NOMO-1 (cell line): ENCODE results near the gene DGKD.

Source experiments
- DNase-seq, 2 experiments: peaks; one replicate each; lab custom pipeline; 2025; ENCODE audit not compliant: unreplicated experiment in 2 of 2; lab: John Stamatoyannopoulos, UW

DGKD gene

DNA sequence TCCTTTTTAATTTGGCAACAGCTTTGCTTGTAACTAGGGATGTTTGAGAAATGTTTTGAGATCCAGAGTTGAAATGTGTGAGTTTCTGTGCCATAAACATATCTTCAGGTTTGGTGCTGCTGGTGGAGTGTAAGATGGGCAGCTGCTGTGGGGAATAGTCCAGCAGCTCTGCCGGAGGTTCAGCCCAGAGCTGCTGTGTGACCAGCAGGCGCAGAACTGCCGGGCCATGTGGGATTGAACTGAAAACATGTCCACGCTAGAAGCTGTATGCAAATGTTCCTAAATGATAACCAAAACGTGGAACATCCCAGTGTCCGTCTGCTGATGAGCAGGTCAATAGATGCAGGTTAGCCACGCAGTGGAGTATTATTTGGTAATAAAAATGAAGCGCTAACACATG is 99.6 kb downstream of the DGKD start:
- no peak for DNase-seq

DNA sequence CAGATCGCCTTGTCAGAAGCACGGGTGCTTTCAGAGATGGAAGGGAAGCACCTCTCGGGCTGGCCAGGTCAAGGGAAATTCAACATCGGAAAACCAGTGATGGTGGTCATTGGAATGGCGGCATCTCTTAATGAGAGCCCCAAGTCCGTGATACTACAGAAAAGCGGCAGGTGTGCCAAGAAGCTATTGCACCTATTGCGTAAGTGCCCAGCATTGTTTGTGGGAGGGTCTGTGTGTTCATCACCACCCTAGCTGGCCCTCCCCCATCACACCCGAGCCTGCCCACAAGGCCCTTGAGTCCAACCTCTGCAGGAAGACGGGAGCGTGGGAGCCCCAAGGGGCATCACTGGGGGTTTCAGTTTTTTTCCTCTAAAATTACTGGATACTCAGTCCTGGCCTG is 100.7 kb downstream of the DGKD start:
- no peak for DNase-seq

DNA sequence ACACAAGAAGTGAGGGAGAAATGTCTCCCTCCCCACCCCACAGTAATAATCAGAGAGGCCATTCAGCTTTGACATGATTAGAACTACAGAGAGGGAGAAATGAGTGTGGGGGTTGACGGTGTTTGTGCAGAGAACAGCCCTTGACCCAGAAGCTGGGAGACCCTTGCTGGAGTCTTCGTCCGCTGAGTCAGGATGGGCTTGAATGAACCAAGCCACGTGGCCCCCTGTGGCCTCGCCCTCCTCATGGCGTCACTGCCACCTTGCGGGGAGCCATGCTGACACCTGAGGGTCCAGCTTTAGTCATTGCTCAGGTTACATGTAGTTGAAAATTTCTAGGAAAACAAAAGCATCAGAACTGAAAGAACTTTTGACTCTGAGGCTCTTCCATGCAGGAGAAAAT is 101.2 kb downstream of the DGKD start:
- DNase-seq = no peak

DNA sequence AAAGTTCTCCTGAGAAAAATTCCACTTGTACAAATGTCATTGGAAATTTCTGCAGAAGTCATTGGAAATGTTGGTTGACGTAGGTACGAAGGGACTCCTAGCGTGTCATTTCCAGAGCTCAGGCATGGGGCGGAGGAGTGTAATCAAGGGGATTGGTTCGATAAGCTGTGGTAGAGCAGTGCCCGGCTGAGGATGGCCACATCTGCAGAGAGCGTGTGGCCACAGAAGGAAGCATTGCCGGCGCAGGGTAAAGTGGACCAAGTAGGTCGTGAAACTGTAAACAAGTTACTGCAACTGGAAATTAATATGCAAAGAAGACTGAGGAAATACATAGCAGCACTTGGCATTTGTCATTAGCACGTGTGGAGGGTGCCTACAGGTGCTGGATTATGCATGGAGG is 101.8 kb downstream of the DGKD start:
- no peak for DNase-seq

DNA sequence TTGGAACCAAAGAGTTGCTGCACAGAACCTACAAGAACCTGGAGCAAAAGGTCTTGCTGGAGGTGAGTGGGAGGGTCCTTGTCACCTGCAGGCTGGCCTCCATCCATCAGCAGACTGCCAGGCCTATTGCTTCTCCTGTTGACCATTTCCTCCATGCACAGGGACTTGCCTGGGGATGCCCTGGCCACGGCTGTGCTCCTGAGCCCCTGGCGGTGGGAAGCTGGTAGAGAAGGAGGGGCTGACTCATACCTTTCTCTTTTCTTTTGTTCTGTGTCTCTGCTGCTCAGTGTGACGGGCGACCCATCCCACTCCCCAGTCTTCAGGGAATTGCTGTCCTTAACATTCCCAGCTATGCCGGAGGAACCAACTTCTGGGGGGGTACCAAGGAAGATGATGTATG is 102.6 kb downstream of the DGKD start:
- no peak for DNase-seq

DNA sequence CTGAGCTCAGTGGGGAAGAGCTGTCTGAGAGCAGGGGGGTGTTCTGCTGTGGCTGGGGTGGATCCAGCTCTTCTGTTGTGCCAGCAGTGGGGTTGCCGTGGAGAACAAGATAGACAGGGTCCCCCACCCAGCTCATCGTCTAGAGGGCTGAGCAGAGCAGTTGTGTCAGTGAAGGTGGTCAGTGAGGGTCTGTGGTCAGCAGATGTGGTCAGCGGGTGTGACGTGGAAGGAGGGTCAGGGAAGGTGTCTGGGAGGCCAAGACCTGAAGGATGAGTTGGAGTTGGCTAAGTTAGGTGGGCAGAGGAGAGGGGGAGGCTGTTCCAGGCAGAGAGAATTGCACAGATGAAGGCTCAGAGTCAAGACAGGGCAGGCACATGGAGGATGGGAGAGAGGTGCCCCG is 103.1 kb downstream of the DGKD start:
- DNase-seq = no peak

DNA sequence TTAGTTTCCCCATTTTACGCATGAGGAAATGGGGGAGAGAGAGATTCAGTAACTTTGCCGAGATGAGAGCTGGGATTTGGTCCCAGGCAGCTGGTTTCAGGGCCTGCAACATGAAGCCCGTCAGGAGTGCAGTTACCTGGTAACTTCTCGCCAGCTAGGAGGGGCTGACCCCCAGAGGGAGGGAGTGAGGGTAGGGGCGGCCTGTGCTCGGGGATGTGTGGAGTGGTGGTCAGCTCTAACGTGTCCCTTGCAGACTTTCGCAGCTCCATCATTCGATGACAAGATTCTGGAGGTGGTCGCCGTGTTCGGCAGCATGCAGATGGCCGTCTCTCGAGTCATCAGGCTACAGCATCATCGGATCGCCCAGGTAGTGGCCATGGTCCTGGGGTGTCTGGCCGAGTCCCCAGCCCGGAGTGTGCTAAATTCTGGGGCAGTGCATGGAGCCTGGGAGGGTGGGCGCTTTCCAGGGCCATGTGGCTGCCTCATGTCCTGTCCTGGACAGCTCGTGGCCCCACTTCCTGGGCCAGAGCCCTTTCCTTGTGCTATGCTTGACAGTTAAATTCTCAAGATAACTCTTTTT is 103.8 kb downstream of the DGKD start:
- DNase-seq = no peak

DNA sequence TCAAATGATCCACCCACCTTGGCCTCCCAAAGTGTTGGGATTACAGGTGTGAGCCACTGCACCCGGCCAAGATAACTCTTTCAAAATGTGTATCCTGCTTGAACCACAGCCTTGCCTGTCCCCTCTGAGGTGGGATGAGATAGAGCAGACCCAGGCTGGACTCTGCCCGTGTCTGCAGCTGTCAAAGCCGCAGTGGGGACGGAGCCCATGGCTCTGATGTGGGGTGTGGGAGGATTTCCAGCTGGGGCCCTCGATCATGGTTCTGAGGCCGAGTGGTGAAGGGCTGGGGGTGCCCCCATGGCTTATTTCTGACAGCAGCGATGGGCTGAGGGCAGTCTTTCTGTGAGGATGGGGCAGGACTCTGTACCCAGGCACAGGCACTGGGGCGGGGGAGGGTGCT is 104.5 kb downstream of the DGKD start:
- DNase-seq = no peak

DNA sequence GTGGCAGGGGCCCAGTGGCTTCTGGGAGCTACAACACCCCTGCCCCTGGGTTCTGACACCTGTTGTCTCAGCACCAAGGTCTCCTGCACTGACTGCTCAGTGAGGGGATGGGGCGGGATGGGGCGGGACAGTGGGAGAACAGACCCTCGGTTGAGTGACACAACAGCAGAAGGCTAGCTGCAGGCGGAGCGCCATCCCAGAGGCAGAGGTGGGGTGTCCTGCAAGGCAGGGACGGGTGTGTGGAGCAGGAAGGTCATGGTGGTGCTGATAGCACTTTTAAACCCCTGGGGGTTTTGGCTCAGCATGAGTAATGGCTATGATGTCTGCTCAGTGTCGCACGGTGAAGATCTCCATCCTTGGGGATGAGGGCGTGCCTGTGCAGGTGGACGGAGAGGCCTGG is 105.1 kb downstream of the DGKD start:
- DNase-seq = no peak

DNA sequence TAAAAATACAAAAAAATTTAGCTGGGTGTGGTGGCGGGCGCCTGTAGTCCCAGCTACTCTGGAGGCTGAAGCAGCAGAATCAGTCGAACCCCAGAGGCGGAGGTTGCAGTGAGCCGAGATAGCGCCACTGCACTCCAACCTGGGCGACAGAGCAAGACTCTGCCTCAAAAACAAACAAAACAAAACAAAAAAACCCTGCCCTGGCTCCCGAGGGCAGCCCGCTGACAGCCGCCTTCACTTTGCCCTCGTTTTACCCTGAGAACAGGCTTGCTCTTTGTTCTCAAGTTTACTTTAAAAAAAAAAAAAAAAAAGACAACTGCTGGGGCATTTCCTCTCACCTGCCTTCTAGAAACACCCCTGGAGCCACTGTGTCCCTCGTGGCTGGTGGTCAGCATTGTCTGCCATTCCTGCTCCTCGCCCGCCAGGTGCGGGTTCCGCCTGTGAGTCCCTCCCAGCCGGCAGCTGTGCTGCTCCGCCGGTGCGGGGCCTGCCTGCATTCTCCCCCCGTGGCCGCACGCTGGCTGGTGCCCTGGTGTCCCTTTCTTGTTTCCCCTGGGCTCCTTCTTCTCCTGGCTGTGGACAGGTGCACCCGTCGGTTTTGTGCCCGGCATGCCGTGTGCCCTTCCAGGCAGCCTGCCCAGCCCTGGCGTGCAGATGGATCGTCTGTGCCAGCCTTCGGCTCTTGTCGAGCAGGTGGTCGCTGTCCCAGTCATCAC is 106.6 kb downstream of the DGKD start:
- DNase-seq = no peak

DNA sequence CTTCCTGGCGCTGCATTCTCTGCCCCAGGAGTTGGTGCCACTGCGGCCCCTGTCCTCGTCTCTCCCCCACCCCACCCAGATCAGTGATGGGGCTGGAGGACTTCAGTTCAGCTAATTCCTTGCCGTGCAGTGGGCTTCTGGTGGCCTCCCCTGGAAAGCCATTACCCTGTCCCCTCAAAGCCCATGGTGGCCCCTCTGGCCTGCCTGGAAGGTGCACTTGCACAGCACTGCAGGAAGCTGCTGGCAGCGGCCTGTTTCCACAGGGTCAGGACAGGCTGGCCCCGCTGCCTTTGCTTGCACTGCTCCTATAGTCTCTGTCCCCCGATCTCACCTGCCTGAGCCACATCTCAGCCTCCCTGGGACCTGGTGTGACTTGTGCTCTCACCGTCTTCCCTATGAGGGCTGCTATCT is 107.2 kb downstream of the DGKD start:
- no peak for DNase-seq

DNA sequence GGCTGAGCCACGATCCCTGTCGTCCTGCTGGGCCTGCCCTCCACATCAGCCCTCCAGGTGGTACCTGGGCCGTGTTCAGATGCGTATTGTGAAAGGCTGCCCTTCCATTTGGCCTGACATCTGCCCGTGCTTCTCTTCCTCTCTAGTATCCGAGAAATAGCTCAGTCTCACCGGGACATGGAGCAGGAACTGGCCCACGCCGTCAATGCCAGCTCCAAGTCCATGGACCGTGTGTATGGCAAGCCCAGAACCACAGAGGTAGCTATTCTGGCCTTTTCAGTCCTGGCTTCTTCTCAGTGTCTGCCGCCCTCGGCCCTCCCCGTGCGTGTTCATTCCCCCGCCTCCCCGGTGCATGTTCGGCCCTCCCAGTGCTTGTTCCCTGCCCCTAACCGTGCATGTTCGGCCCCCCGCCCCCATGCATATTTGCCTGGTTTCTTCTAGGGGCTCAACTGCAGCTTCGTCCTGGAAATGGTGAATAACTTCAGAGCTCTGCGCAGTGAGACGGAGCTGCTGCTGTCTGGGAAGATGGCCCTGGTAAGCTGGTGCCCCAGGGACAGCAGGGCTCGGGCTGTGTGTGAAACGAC is 108.0 kb downstream of the DGKD start:
- no peak for DNase-seq

DNA sequence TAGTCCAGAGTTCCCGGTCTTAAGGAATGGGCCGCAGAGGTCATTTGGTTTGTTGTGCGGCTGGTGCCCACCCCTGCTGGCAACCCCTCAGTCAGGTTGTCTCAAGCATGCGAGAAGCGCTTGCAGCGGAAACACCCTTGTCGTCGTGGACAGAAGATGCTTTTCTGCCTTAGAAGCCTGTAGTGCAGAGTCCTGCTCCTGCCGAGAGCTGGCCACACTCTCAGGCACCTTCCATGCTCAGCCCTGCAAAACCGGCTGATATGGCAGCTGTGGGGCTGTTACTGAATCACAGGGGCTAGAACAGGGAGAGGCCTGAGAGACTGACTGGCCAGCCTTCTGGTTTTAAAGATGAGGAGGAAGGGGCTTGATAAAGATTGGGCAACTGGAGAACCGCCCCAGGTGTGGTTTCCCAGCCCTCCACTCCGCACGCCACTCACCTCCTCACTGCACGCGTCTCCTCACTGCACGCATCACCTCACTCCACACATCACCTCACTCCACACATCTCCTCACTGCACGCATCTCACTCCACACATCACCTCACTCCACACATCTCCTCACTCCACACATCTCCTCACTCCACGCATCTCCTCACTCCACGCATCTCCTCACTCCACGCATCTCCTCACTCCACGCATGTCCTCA is 108.7 kb downstream of the DGKD start:
- DNase-seq = no peak

DNA sequence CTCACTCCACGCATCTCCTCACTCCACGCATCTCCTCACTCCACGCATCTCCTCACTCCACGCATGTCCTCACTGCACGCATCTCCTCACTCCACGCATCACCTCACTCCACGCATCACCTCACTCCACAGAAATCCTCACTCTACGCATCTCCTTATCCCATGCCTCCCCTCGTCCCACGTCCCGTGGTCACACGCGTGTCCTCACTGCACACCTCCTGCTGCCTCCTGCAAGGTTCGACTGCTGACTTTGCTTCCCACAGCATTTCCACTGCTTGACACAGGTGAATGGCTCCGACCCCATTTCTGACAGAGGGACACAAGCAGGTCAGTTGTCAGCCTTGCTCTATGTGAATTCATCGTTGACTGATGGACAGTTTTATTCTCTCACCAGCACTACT is 109.3 kb downstream of the DGKD start:
- no peak for DNase-seq

DNA sequence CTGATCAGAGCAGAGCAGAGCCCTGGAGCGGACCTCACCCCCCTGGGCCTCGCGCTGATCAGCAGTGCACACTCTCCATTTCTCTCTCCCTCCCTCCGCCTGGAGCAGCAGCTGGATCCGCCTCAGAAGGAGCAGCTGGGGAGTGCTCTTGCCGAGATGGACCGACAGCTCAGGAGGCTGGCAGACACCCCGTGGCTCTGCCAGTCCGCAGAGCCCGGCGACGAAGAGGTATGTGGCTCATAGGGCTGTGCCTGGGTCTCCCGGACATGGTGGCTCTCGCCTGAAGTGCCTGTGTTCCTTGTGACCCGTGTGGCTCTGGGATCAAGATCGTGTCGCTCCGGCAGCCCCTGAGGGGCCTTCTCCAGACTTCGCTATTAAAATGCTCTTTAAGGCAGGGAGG is 109.8 kb downstream of the DGKD start:
- no peak for DNase-seq

DNA sequence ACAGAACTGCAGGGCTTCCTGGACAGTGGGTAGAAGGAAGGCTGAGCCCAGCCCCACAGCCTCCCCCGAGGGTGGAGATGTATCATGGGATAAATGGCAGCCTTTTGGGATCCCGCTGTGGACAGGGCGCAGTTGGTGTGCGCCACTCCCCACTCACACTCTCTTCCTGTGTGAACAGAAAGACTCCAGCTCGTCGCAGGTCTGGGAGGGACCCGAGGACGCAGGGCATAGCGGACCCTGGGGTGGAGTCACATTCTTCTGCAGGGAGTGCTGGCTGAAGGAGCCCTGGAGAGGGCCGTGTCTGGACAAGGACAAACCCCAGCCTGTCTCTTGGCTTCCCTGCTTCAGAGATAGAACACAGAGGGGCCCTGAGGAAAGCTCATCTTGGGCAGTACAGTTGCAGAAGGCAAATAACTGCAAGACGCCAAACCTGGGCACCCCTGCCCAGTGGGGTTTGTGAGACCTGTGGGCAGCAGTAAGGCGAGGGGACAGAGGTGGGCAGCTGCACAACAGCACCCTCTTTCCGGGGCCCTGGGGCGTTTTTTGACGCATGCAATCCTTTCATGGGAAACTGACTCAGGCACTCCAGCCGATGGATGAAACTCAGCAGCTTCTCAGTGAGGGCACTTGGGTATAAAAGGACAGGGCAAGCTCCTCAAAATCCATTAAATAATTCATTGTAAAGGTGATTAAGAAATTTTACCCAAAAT is 110.4 kb downstream of the DGKD start:
- DNase-seq = no peak

DNA sequence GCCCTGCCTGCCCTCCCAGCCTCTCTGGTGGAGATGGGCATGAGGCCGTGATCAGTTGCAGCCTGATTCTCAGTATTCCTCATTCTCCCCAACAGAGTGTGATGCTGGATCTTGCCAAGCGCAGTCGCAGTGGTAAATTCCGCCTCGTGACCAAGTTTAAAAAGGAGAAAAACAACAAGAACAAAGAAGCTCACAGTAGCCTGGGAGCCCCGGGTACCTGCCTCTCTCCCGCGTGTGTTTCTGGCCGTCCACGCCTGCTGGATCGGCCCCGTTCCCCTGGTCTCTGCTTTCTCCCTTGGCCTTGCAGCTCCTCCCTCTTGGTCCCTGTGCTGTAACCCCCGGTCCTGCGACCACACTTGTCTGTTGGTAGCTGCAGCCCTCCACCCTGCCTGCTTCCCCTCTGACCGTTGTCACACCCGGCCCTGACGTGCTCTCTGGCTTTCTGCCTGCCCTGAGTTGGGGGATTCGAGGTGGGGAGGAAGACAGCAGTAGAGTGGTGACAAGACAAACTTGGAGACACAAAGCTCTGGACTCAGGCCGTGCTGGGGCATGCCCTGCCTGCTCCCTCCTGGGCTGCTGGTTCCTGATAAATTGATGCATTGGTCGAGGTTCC is 112.8 kb downstream of the DGKD start:
- DNase-seq = no peak

DNA sequence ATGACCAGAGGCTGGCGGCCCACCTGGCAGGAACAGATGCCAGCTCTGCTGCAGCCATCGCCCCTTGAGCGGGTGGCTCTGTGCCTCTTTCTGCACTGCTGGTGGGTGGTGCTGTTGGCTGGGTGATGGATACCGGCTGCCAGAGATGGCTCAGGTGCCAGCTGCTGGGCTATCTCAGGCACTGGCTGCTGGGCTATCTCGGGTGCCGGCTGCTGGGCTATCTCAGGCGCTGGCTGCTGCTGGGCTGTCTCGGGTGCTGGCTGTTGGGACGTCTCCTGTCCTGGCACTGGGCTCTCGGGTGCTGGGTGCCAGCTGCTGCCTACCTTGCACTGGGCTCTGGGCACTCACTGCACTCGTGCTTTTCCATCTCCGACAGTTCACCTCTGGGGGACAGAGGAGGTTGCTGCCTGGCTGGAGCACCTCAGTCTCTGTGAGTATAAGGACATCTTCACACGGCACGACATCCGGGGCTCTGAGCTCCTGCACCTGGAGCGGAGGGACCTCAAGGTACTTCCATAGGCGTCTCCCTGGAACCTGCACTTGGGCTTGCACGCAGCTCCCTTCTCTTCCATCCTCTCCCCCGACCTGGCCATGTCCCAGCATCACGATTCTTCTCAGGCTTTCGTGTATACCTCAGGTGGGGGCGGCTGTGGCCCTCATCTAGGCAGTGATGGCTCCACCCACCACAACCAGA is 113.9 kb downstream of the DGKD start:
- DNase-seq = no peak

DNA sequence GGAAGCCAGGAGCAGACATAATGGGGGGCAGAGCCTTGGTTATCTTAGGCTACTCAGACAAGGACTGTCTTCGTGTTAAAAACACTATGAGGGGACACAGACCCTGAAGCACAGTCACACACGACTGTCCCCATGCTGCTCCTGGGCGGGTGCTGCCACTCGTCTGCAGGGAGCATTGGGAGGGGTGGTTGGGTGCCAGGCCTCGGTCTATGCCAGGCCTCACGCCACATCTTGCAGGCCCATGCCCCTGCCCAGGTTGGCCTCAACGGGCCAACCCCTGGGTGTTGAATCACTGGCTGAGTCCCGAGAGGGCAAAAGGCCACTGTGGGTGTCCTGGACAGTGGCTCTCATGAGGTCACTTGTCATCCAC is 114.4 kb downstream of the DGKD start:
- DNase-seq = no peak

DNA sequence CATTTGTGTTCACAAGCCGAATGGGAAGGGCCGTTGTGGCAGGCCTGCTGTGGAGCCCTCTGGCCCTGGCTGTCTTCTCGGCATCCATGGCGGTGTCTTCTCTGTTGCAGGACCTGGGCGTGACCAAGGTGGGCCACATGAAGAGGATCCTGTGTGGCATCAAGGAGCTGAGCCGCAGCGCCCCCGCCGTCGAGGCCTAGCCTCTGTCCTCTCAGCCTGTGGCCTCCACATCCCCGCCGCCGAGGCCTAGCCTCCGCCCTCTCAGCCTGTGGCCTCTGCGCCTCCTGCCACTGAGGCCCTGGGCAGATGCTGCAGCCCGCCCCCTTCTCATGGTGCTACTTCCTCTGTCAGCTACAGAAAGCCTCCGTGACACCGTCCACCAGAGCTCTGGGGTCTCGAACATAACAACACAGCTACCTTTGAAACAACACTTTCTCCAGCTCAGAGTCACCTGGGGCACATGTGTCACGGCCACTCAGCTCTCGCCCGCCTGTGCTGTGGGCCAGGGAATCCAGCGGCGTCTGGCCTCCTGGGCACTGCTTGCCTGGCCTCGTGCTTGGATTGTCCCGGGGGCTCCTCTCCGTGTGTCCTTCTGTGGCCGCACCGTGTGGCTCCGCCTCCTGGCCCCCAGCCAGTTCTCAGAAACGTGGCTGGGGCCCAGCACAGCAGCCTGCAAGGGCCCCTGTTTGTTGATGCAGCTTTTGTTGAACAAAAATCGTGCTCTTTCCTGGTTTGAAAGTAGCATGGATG is 115.1 kb downstream of the DGKD start:
- no peak for DNase-seq
